ENCODE data around the gene SLC13A5. TPM values are rescaled to one million over a fixed set of nuclear protein-coding genes. Genes with fewer than 3 reads are reported as not detected.
"Not testable (repeated sequence)": the region's sequence is repeated elsewhere in the genome, so short reads cannot be mapped to it uniquely, and the experiment has no call there.

Gene SLC13A5
- total and polyA plus RNA-seq, 2 donors (not counting 1 experiment from before 2014, with no cell fraction given): not detected

GRCh38 chr17:6695565-6695964 lies 17.6 kb downstream of the SLC13A5 start:
- no peak overlapping the region for H3K27ac ChIP-seq (ENCODE audit: low read length in 2 of 2)
- no peak overlapping the region for H2AFZ ChIP-seq (ENCODE audit: insufficient read depth, low read depth, low read length, poor library complexity, severe bottlenecking)
- no peaks in the 10 kb centered on the region for H3K79me2 ChIP-seq (ENCODE audit: control insufficient read depth, insufficient read depth, low read length)
- no peak overlapping the region for H3K4me2 ChIP-seq (replicated peaks; ENCODE audit: low read depth, low read length, poor library complexity, severe bottlenecking)
- intact Hi-C loops (cut with micrococcal nuclease): no loop called here
- ChIA-PET CTCF (no interaction called here), POLR2A (no interaction called here)
- ATAC-seq (ENCODE audit: low read depth) (no peak), DNase-seq (no peak)
- no peak overlapping the region for H3K27ac Mint-ChIP-seq
- peaks cover 0 to 15% (median 0%) of the 10 kb centered on the region in 4 experiments for H3K27me3 ChIP-seq (replicated peaks in 1 of 4; ENCODE audit: control extremely low read depth in 1 of 4, control insufficient read depth in 3 of 4, insufficient read depth in 4 of 4, low read length in 3 of 4)
- 92% methylated on average over 10 of the region's 13 CpGs for WGBS (ENCODE audit: insufficient coverage)
- H3K9me3 ChIP-seq (ENCODE audit: control extremely low read depth in 1 of 3, control insufficient read depth in 2 of 3, insufficient read depth in 1 of 3, low read length in 2 of 3): no peaks in the 10 kb centered on the region
- TF ChIP-seq, protein P1, sequence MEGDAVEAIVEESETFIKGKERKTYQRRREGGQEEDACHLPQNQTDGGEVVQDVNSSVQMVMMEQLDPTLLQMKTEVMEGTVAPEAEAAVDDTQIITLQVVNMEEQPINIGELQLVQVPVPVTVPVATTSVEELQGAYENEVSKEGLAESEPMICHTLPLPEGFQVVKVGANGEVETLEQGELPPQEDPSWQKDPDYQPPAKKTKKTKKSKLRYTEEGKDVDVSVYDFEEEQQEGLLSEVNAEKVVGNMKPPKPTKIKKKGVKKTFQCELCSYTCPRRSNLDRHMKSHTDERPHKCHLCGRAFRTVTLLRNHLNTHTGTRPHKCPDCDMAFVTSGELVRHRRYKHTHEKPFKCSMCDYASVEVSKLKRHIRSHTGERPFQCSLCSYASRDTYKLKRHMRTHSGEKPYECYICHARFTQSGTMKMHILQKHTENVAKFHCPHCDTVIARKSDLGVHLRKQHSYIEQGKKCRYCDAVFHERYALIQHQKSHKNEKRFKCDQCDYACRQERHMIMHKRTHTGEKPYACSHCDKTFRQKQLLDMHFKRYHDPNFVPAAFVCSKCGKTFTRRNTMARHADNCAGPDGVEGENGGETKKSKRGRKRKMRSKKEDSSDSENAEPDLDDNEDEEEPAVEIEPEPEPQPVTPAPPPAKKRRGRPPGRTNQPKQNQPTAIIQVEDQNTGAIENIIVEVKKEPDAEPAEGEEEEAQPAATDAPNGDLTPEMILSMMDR (IDR thresholded peaks at IDR 0.05): no peak
- no peak for TF ChIP-seq EZH2 (IDR thresholded peaks at IDR 0.05; ENCODE audit: borderline replicate concordance, insufficient read depth, low read depth, low read length, poor library complexity, severe bottlenecking)
- H3K4me1 Mint-ChIP-seq: no peaks in the 10 kb centered on the region
- H3K36me3 ChIP-seq (replicated peaks in 1 of 2; ENCODE audit: control extremely low read depth in 1 of 2, control insufficient read depth in 1 of 2, extremely low read depth in 1 of 2, insufficient read depth in 2 of 2, low read length in 1 of 2): no peaks in the 10 kb centered on the region
- H3K4me1 ChIP-seq (ENCODE audit: control insufficient read depth in 2 of 2, insufficient read depth in 2 of 2, low read length in 2 of 2): no peaks in the 10 kb centered on the region
- peaks cover 43% of the 10 kb centered on the region for H3K27me3 Mint-ChIP-seq
- no peak overlapping the region for H3K9ac ChIP-seq (ENCODE audit: low read length)
- no peak overlapping the region for H3K4me3 Mint-ChIP-seq
- H3K9me3 Mint-ChIP-seq (ENCODE audit: insufficient read depth): no peaks in the 10 kb centered on the region
- no peaks in the 10 kb centered on the region for H4K20me1 ChIP-seq (ENCODE audit: control insufficient read depth, insufficient read depth, low read length, poor library complexity, severe bottlenecking)
- H3K4me3 ChIP-seq (ENCODE audit: control extremely low read depth in 1 of 5, extremely low read depth in 1 of 5, insufficient read depth in 1 of 5, low read depth in 2 of 5, low read length in 4 of 5): no peak overlapping the region

DNA sequence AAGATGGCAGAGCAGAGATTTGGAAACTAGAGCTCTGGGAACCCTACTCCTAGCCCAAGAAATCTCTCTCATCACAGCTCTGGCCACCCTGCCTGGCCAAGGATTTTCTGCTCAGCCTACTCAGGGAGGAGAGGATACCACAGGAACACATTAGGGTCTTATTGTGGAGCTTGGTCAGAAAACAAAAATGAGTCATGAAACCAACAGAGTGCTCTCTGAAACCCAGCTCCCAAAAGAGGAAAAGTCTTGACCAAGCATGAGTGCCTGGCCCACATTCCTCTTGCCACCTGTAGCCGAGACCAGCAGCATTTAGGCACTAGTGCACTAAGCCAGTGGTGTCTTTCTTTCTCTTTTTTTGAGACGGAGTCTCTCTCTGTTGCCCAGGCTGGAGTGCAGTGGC lies 18.1 kb downstream of the SLC13A5 start:
- Histone ChIP-seq H3K27ac (ENCODE audit: low read length in 2 of 2) (no peak overlapping the region), H3K4me2 (replicated peaks; ENCODE audit: low read depth, low read length, poor library complexity, severe bottlenecking) (no peak overlapping the region), H3K27me3 (replicated peaks in 1 of 4; ENCODE audit: control extremely low read depth in 1 of 4, control insufficient read depth in 3 of 4, insufficient read depth in 4 of 4, low read length in 3 of 4) (peaks cover 0 to 15% (median 0%) of the 10 kb centered on the region in 4 experiments), H3K36me3 (replicated peaks in 1 of 2; ENCODE audit: control extremely low read depth in 1 of 2, control insufficient read depth in 1 of 2, extremely low read depth in 1 of 2, insufficient read depth in 2 of 2, low read length in 1 of 2) (no peaks in the 10 kb centered on the region), H2AFZ (ENCODE audit: insufficient read depth, low read depth, low read length, poor library complexity, severe bottlenecking) (no peak overlapping the region), H3K9ac (ENCODE audit: low read length) (no peak overlapping the region), H4K20me1 (ENCODE audit: control insufficient read depth, insufficient read depth, low read length, poor library complexity, severe bottlenecking) (no peaks in the 10 kb centered on the region), H3K4me1 (ENCODE audit: control insufficient read depth in 2 of 2, insufficient read depth in 2 of 2, low read length in 2 of 2) (no peaks in the 10 kb centered on the region), H3K9me3 (ENCODE audit: control extremely low read depth in 1 of 3, control insufficient read depth in 2 of 3, insufficient read depth in 1 of 3, low read length in 2 of 3) (no peaks in the 10 kb centered on the region), H3K4me3 (ENCODE audit: control extremely low read depth in 1 of 5, extremely low read depth in 1 of 5, insufficient read depth in 1 of 5, low read depth in 2 of 5, low read length in 4 of 5) (no peak overlapping the region), H3K79me2 (ENCODE audit: control insufficient read depth, insufficient read depth, low read length) (no peaks in the 10 kb centered on the region)
- DNase-seq (no peak), ATAC-seq (ENCODE audit: low read depth) (no peak)
- TF ChIP-seq EZH2 (IDR thresholded peaks at IDR 0.05; ENCODE audit: borderline replicate concordance, insufficient read depth, low read depth, low read length, poor library complexity, severe bottlenecking): no peak
- TF ChIP-seq, protein P1 (IDR thresholded peaks at IDR 0.05): no peak
- CTCF ChIA-PET: no interaction called here
- Mint-ChIP-seq H3K4me1 (no peaks in the 10 kb centered on the region), H3K9me3 (ENCODE audit: insufficient read depth) (no peaks in the 10 kb centered on the region), H3K27me3 (peaks cover 45% of the 10 kb centered on the region), H3K27ac (no peak overlapping the region), H3K4me3 (no peak overlapping the region)
- intact Hi-C loops (cut with micrococcal nuclease): no loop called here
- WGBS (ENCODE audit: insufficient coverage): 96% methylated on average over 2 of the region's 2 CpGs
- POLR2A ChIA-PET: no interaction called here

- H3K4me1 ChIP-seq (ENCODE audit: control insufficient read depth in 2 of 2, insufficient read depth in 2 of 2, low read length in 2 of 2); H2AFZ ChIP-seq (ENCODE audit: insufficient read depth, low read depth, low read length, poor library complexity, severe bottlenecking); H3K27ac ChIP-seq (ENCODE audit: low read length in 2 of 2); H3K4me2 ChIP-seq (replicated peaks; ENCODE audit: low read depth, low read length, poor library complexity, severe bottlenecking); H4K20me1 ChIP-seq (ENCODE audit: control insufficient read depth, insufficient read depth, low read length, poor library complexity, severe bottlenecking); H3K79me2 ChIP-seq (ENCODE audit: control insufficient read depth, insufficient read depth, low read length); H3K9ac ChIP-seq (ENCODE audit: low read length); H3K4me1 Mint-ChIP-seq; intact Hi-C loops (cut with micrococcal nuclease); H3K9me3 ChIP-seq (ENCODE audit: control extremely low read depth in 1 of 3, control insufficient read depth in 2 of 3, insufficient read depth in 1 of 3, low read length in 2 of 3); CTCF ChIA-PET; H3K27ac Mint-ChIP-seq; H3K9me3 Mint-ChIP-seq (ENCODE audit: insufficient read depth); POLR2A ChIA-PET; H3K4me3 ChIP-seq (ENCODE audit: control extremely low read depth in 1 of 5, extremely low read depth in 1 of 5, insufficient read depth in 1 of 5, low read depth in 2 of 5, low read length in 4 of 5); H3K4me3 Mint-ChIP-seq; H3K36me3 ChIP-seq (replicated peaks in 1 of 2; ENCODE audit: control extremely low read depth in 1 of 2, control insufficient read depth in 1 of 2, extremely low read depth in 1 of 2, insufficient read depth in 2 of 2, low read length in 1 of 2); ATAC-seq (ENCODE audit: low read depth); DNase-seq: not testable (repeated sequence)
- peaks cover 55% of the 10 kb centered on the region for H3K27me3 Mint-ChIP-seq
- H3K27me3 ChIP-seq (replicated peaks in 1 of 4; ENCODE audit: control extremely low read depth in 1 of 4, control insufficient read depth in 3 of 4, insufficient read depth in 4 of 4, low read length in 3 of 4): peaks cover 0 to 15% (median 0%) of the 10 kb centered on the region in 4 experiments
- WGBS (ENCODE audit: insufficient coverage): 20% methylated on average over 2 of the region's 6 CpGs
Observed at GRCh38 chr17:6691958-6692357, 21.2 kb downstream of the SLC13A5 start.

Data from B cell (primary cell).